ENCODE results near the gene GPR55.

GRCh38 chr2:230904856-230905447 is 20.1 kb downstream of the GPR55 start:
- TF ChIP-seq, protein P1, sequence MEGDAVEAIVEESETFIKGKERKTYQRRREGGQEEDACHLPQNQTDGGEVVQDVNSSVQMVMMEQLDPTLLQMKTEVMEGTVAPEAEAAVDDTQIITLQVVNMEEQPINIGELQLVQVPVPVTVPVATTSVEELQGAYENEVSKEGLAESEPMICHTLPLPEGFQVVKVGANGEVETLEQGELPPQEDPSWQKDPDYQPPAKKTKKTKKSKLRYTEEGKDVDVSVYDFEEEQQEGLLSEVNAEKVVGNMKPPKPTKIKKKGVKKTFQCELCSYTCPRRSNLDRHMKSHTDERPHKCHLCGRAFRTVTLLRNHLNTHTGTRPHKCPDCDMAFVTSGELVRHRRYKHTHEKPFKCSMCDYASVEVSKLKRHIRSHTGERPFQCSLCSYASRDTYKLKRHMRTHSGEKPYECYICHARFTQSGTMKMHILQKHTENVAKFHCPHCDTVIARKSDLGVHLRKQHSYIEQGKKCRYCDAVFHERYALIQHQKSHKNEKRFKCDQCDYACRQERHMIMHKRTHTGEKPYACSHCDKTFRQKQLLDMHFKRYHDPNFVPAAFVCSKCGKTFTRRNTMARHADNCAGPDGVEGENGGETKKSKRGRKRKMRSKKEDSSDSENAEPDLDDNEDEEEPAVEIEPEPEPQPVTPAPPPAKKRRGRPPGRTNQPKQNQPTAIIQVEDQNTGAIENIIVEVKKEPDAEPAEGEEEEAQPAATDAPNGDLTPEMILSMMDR (IDR thresholded peaks at IDR 0.05) = no peak
- TF ChIP-seq POLR2A (IDR thresholded peaks at IDR 0.05) = no peak
